SK-N-SH (cell line): Measurements from ENCODE around the gene MDK. TPM values are rescaled to one million over a fixed set of nuclear protein-coding genes. Genes with fewer than 3 reads are reported as not detected.

Experiments
- CTCF ChIA-PET: fragments of 300-600, 350-600 bp; formaldehyde crosslinking; extraction: SDS; loops from one replicate; lab custom pipeline; 2021; lab: Yijun Ruan, JAX
- POLR2A ChIA-PET: fragments of 350-600 bp; sonication (Branson Sonifier 250); formaldehyde crosslinking; extraction: SDS; loops from one replicate; lab custom pipeline; 2020; ENCODE audit warnings: antibody characterized with exemption, inconsistent platforms; lab: Yijun Ruan, JAX
- DNase-seq: peaks from one replicate; pipeline ENCODE4 v3.0.0; 2012
- H2AFZ ChIP-seq: fragments of 200-600 bp; sonication (generic); 2 replicates; pipeline ENCODE4 v1.8.1; 2016; ENCODE audit warnings: antibody characterized with exemption, mild to moderate bottlenecking, low read depth
- H3F3A ChIP-seq: fragments of 200-600 bp; sonication (generic); replicated peaks from 2 replicates; pipeline ENCODE3; 2016; ENCODE audit warnings: antibody characterized with exemption, mild to moderate bottlenecking; ENCODE audit not compliant: insufficient read depth
- H3K27ac ChIP-seq, 2 experiments: fragments of 200-500 bp in 1 of 2; fragments of 200-600 bp in 1 of 2; sonication (Bioruptor generic) in 1 of 2; sonication (generic), shearing (Covaris generic) in 1 of 2; 2 replicates each; pipeline versions ENCODE4 v1.5.1 to v1.6.1; 2014 to 2016; ENCODE audit warnings: low read depth in 2 of 2, inconsistent platforms in 1 of 2, low read length in 1 of 2, mild to moderate bottlenecking in 1 of 2, mixed read lengths in 1 of 2
- H3K27me3 ChIP-seq: fragments of 200-600 bp; sonication (generic), shearing (Covaris generic); 2 replicates; pipeline ENCODE4 v1.6.1; 2016; ENCODE audit warnings: mixed run types; ENCODE audit not compliant: insufficient read depth
- H3K36me3 ChIP-seq, 2 experiments: fragments of 200-500 bp in 1 of 2; fragments of 200-600 bp in 1 of 2; sonication (Bioruptor generic) in 1 of 2; sonication (generic) in 1 of 2; replicated peaks in 1 of 2; 2 replicates each; pipeline versions ENCODE3 to v1.5.1; 2014 to 2016; ENCODE audit warnings: low read length in 1 of 2, mild to moderate bottlenecking in 1 of 2; ENCODE audit not compliant: insufficient read depth in 2 of 2, control insufficient read depth in 1 of 2
- H3K4me1 ChIP-seq, 2 experiments: fragments of 200-500 bp in 1 of 2; fragments of 200-600 bp in 1 of 2; sonication (Bioruptor generic) in 1 of 2; sonication (generic), shearing (Covaris generic) in 1 of 2; 2 replicates each; pipeline versions ENCODE4 v1.5.1 to v1.6.1; 2014 to 2016; ENCODE audit warnings: low read depth in 1 of 2, low read length in 1 of 2, mixed run types in 1 of 2; ENCODE audit not compliant: insufficient read depth in 2 of 2, control insufficient read depth in 1 of 2
- H3K4me2 ChIP-seq: fragments of 200-600 bp; sonication (generic), shearing (Covaris generic); 2 replicates; pipeline ENCODE4 v1.6.1; 2017; ENCODE audit warnings: mixed run types
- H3K4me3 ChIP-seq, 2 experiments: fragments of 200-500 bp in 1 of 2; fragments of 200-600 bp in 1 of 2; sonication (Bioruptor generic) in 1 of 2; sonication (generic), shearing (Covaris generic) in 1 of 2; 2 replicates each; pipeline versions ENCODE4 v1.5.1 to v1.8.1; 2014 to 2016; ENCODE audit warnings: low read depth in 2 of 2, inconsistent platforms in 1 of 2, low read length in 1 of 2, mild to moderate bottlenecking in 1 of 2, mixed read lengths in 1 of 2, moderate library complexity in 1 of 2
- H3K79me2 ChIP-seq: fragments of 200-600 bp; sonication (generic); 2 replicates; pipeline ENCODE4 v1.8.1; 2017; ENCODE audit warnings: mild to moderate bottlenecking; ENCODE audit not compliant: insufficient read depth
- H3K9ac ChIP-seq: fragments of 200-600 bp; sonication (generic); 2 replicates; pipeline ENCODE4 v1.6.1; 2017; ENCODE audit warnings: mixed run types
- H3K9me2 ChIP-seq: fragments of 200-600 bp; sonication (generic); 2 replicates; pipeline ENCODE4 v1.6.1; 2017; ENCODE audit warnings: mixed run types
- H3K9me3 ChIP-seq: fragments of 200-600 bp; sonication (generic); 2 replicates; pipeline ENCODE4 v1.6.1; 2017; ENCODE audit warnings: mixed run types, mild to moderate bottlenecking, moderate library complexity
- H4K20me1 ChIP-seq: fragments of 200-600 bp; sonication (generic); 2 replicates; pipeline ENCODE4 v1.6.1; 2017; ENCODE audit warnings: mild to moderate bottlenecking, mixed run types; ENCODE audit not compliant: insufficient read depth
- FOSL2 ChIP-seq: IDR thresholded peaks from 2 replicates; pipeline ENCODE4 v1.4.0; 2012; ENCODE audit warnings: low read depth, mild to moderate bottlenecking, moderate library complexity, borderline replicate concordance
- FOXJ3 ChIP-seq: sonication (generic); formaldehyde crosslinking; IDR thresholded peaks from 2 replicates; pipeline ENCODE4 v1.5.1; 2020; ENCODE audit warnings: mild to moderate bottlenecking, missing genetic modification reagents
- FOXM1 ChIP-seq: IDR thresholded peaks from 2 replicates; pipeline ENCODE4 v1.4.0; 2012; ENCODE audit warnings: low read depth, mild to moderate bottlenecking
- GABPA ChIP-seq: IDR thresholded peaks from 2 replicates; pipeline ENCODE4 v1.4.0; 2012; ENCODE audit warnings: low read depth, mild to moderate bottlenecking
- MXI1 ChIP-seq: IDR thresholded peaks from 2 replicates; pipeline ENCODE4 v1.6.1; 2012; ENCODE audit warnings: mild to moderate bottlenecking, low read depth, low read length, improper control_type of control experiment
- NFIC ChIP-seq: IDR thresholded peaks from 2 replicates; pipeline ENCODE4 v1.4.0; 2012; ENCODE audit warnings: borderline replicate concordance
- POLR2AphosphoS5 ChIP-seq: IDR thresholded peaks from 2 replicates; pipeline ENCODE4 v1.6.1; 2012; ENCODE audit warnings: low read depth, low read length
- RAD21 ChIP-seq: IDR thresholded peaks from 2 replicates; pipeline ENCODE4 v1.6.1; 2012; ENCODE audit warnings: mild to moderate bottlenecking, low read length
- RFX5 ChIP-seq: IDR thresholded peaks from 2 replicates; pipeline ENCODE4 v1.6.1; 2012; ENCODE audit warnings: mild to moderate bottlenecking, improper control_type of control experiment, low read length
- RXRA ChIP-seq: IDR thresholded peaks from 2 replicates; pipeline ENCODE4 v1.4.0; 2012; ENCODE audit warnings: low read depth, mild to moderate bottlenecking, borderline replicate concordance
- SMC3 ChIP-seq: IDR thresholded peaks from 2 replicates; pipeline ENCODE4 v1.6.1; 2012; ENCODE audit warnings: low read depth, low read length, improper control_type of control experiment
- TAF1 ChIP-seq: IDR thresholded peaks from 2 replicates; pipeline ENCODE4 v1.6.1; 2012; ENCODE audit warnings: low read depth, mild to moderate bottlenecking, low read length, moderate library complexity, borderline replicate concordance
- YY1 ChIP-seq: IDR thresholded peaks from 2 replicates; pipeline ENCODE4 v1.4.0; 2012; ENCODE audit warnings: low read depth, mild to moderate bottlenecking
- WGBS: methylation state at CpG from one replicate; pipeline ENCODE4 v1.1.6; 2017; ENCODE audit warnings: low lambda C conversion rate; 5-methylcytosine and 5-hydroxymethylcytosine counted together
- polyA plus RNA-seq, 3 experiments: library from polyadenylated mRNA; depleted of rRNA; stranded (reverse); fragments of >200 nt; gene quantifications; 2 replicates each; pipeline ENCODE4 v1.2.3, GENCODE V29; 2012
- TF ChIP-seq, protein P1 (sequence below): fragments of 150-350 bp; IDR thresholded peaks from 2 replicates; pipeline ENCODE4 v1.6.1; 2016; ENCODE audit warnings: mild to moderate bottlenecking, low read depth, low read length
- TF ChIP-seq, protein P2 (sequence below): IDR thresholded peaks from 2 replicates; pipeline ENCODE4; 2012
- TF ChIP-seq, protein P3 (sequence below): fragments of 200-600 bp; sonication (generic); IDR thresholded peaks from 2 replicates; pipeline ENCODE4 v1.6.1; 2017; ENCODE audit warnings: antibody characterized with exemption, mild to moderate bottlenecking, moderate library complexity

The MDK gene
- polyA plus RNA-seq, 1 of the 3 experiments (the other 2 are of a cell fraction), result 2,395 TPM

DNA sequence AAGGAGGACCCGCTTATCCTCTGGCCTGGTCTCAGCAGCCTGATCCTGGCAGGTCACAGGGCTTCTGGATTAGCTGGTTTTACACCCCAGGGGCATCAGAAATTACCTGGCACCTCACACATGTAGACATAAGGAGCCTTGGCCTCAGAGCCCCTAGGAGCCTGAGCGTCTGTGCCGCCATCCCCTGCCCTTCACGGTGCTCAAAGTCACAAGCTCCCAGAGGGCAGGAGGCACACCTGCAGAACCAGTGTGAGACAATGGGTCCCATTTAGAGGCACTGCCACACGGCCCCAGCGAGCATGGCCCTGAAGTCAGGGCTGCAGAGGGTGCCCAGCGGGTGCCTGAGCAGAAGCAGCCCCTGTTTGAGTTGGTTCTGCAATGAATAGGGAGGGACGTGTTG lies 30.3 kb upstream of the MDK start:
- no peak for DNase-seq
- H3K4me3 ChIP-seq, result no peak overlapping the region
- no peak overlapping the region for H2AFZ ChIP-seq
- WGBS, result 95% methylated on average over 7 of the region's 8 CpGs
- peaks cover 83% of the 10 kb centered on the region for H3K79me2 ChIP-seq
- peaks cover 31% of the 10 kb centered on the region; the same call in 1 of the 2 replicates for H4K20me1 ChIP-seq
- no peaks in the 10 kb centered on the region for H3K9me3 ChIP-seq
- H3K4me2 ChIP-seq, result no peak overlapping the region
- CTCF ChIA-PET, result interaction anchor here (0.6 to 17.7 kb wide), 13 partner anchors 8 to 1099 kb away, joined by 3 to 423 read pairs (median 6); partner anchors contain the start of gene CHRM4
- no peak overlapping the region for H3K27ac ChIP-seq
- H3F3A ChIP-seq, result no peaks in the 10 kb centered on the region
- no peaks in the 10 kb centered on the region for H3K9me2 ChIP-seq
- H3K4me1 ChIP-seq, result peaks cover 17 to 19% of the 10 kb centered on the region in 2 experiments; a peak in 3 of 4 replicates
- H3K27me3 ChIP-seq, result no peaks in the 10 kb centered on the region
- H3K36me3 ChIP-seq, result peaks cover 3 to 5% of the 10 kb centered on the region in 2 experiments
- POLR2A ChIA-PET, result interaction anchor here (1.1 kb wide), 1 partner anchor 56 kb away, joined by 3 read pairs; no protein-coding TSS in a partner anchor
- H3K9ac ChIP-seq, result no peak overlapping the region
- TF ChIP-seq, protein P1, sequence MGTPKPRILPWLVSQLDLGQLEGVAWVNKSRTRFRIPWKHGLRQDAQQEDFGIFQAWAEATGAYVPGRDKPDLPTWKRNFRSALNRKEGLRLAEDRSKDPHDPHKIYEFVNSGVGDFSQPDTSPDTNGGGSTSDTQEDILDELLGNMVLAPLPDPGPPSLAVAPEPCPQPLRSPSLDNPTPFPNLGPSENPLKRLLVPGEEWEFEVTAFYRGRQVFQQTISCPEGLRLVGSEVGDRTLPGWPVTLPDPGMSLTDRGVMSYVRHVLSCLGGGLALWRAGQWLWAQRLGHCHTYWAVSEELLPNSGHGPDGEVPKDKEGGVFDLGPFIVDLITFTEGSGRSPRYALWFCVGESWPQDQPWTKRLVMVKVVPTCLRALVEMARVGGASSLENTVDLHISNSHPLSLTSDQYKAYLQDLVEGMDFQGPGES, result no peak
- TF ChIP-seq, protein P2, sequence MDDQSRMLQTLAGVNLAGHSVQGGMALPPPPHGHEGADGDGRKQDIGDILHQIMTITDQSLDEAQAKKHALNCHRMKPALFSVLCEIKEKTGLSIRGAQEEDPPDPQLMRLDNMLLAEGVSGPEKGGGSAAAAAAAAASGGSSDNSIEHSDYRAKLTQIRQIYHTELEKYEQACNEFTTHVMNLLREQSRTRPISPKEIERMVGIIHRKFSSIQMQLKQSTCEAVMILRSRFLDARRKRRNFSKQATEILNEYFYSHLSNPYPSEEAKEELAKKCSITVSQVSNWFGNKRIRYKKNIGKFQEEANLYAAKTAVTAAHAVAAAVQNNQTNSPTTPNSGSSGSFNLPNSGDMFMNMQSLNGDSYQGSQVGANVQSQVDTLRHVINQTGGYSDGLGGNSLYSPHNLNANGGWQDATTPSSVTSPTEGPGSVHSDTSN, result no peak
- TF ChIP-seq RFX5 (no peak), FOXJ3 (CRISPR knock-in tag) (no peak), TAF1 (no peak), FOSL2 (no peak)
- TF ChIP-seq, protein P3, sequence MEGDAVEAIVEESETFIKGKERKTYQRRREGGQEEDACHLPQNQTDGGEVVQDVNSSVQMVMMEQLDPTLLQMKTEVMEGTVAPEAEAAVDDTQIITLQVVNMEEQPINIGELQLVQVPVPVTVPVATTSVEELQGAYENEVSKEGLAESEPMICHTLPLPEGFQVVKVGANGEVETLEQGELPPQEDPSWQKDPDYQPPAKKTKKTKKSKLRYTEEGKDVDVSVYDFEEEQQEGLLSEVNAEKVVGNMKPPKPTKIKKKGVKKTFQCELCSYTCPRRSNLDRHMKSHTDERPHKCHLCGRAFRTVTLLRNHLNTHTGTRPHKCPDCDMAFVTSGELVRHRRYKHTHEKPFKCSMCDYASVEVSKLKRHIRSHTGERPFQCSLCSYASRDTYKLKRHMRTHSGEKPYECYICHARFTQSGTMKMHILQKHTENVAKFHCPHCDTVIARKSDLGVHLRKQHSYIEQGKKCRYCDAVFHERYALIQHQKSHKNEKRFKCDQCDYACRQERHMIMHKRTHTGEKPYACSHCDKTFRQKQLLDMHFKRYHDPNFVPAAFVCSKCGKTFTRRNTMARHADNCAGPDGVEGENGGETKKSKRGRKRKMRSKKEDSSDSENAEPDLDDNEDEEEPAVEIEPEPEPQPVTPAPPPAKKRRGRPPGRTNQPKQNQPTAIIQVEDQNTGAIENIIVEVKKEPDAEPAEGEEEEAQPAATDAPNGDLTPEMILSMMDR, result no peak
- TF ChIP-seq, all 33 proteins: peak for 0

DNA sequence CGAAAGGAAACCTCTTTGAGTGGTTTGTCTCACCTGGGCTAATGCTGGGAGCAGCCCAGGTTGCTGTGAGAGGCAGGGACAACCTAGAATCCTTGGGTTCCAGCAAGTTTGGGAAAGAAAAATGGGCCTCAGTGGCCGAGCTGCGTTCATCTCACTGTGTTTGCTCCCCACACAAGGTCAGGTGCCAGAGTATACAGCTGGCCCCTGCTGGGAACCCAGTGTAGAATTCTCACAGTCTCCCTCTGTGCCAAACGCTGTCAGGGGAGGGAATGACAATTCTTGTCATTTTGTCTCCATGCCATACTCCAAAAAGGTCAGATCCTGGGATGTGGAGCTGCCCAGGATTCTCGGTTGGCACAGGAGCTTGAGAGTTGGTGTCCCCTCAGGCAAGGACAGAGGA lies 29.9 kb upstream of the MDK start:
- no peak for DNase-seq
- H3K4me3 ChIP-seq, result no peak overlapping the region
- no peak overlapping the region for H3K9ac ChIP-seq
- no peaks in the 10 kb centered on the region for H3K9me2 ChIP-seq
- H2AFZ ChIP-seq, result no peak overlapping the region
- peaks cover 87% of the 10 kb centered on the region for H3K79me2 ChIP-seq
- H3K27me3 ChIP-seq, result no peaks in the 10 kb centered on the region
- H3K4me2 ChIP-seq, result no peak overlapping the region
- no peak overlapping the region for H3K27ac ChIP-seq
- TF ChIP-seq MXI1 (no peak), FOXM1 (no peak), YY1 (no peak), GABPA (no peak), RAD21 (no peak), NFIC (no peak), POLR2AphosphoS5 (no peak), RXRA (no peak), SMC3 (no peak)
- TF ChIP-seq, all 33 proteins: peak for 0
- 77% methylated on average over 2 of the region's 5 CpGs for WGBS
- peaks cover 31% of the 10 kb centered on the region; the same call in 1 of the 2 replicates for H4K20me1 ChIP-seq
- peaks cover 17 to 19% of the 10 kb centered on the region in 2 experiments; a peak in 3 of 4 replicates for H3K4me1 ChIP-seq
- peaks cover 3 to 5% of the 10 kb centered on the region in 2 experiments for H3K36me3 ChIP-seq
- no peaks in the 10 kb centered on the region for H3F3A ChIP-seq
- CTCF ChIA-PET, result interaction anchor here (0.6 to 17.7 kb wide), 25 partner anchors 9 to 1099 kb away, joined by 3 to 423 read pairs (median 5); partner anchors contain the start of gene CHRM4
- POLR2A ChIA-PET, result interaction anchor here (1.4 kb wide), 1 partner anchor 10 kb away, joined by 6 read pairs; no protein-coding TSS in a partner anchor
- H3K9me3 ChIP-seq, result no peaks in the 10 kb centered on the region
